Tibial artery (tissue), 4 donors: ENCODE data around the gene SLC44A5.

Experiments
- DNase-seq, 2 donors: peaks; one replicate each; pipeline ENCODE4 v3.0.0-alpha.2; 2019
- H3K27ac ChIP-seq, 2 donors: fragments of 200-600 bp; sonication (generic) in 1 of 2; 1 replicate in 1 of 2; 2 replicates in 1 of 2; pipeline ENCODE4 v1.5.1; 2018 to 2019; ENCODE audit warnings: mild to moderate bottlenecking in 1 of 2
- H3K27me3 ChIP-seq, 2 donors: fragments of 200-600 bp; sonication (generic) in 1 of 2; one replicate each; pipeline versions ENCODE4 v1.5.1 to v1.6.0; 2016 to 2019
- H3K36me3 ChIP-seq, 3 donors: fragments of 200-600 bp; sonication (generic) in 2 of 3; one replicate each; pipeline ENCODE4 v1.5.1; 2016 to 2019; ENCODE audit warnings: mild to moderate bottlenecking in 2 of 3
- H3K4me1 ChIP-seq, 4 donors: fragments of 200-600 bp; sonication (generic) in 2 of 4; 1 replicate in 3 of 4; 2 replicates in 1 of 4; pipeline ENCODE4 v1.5.1; 2016 to 2019
- H3K4me3 ChIP-seq, 2 donors: fragments of 200-600 bp; sonication (generic) in 1 of 2; 1 replicate in 1 of 2; 2 replicates in 1 of 2; pipeline ENCODE4 v1.5.1; 2018 to 2019; ENCODE audit warnings: mild to moderate bottlenecking in 2 of 2
- H3K9me3 ChIP-seq, 3 donors: fragments of 200-600 bp; sonication (generic) in 1 of 3; one replicate each; pipeline ENCODE4 v1.5.1; 2016 to 2019
- intact Hi-C: fragments of 100-400 bp; cut with DNase I; formaldehyde crosslinking; loops from one replicate; pipeline ENCODE4 v1.15.0; 2023; ENCODE audit warnings: low total_unique reads
- TF ChIP-seq, protein P1 (sequence below), 2 experiments: fragments of 200-600 bp in 1 of 2; fragments of 450-650 bp in 1 of 2; IDR thresholded peaks; one replicate each; pipeline ENCODE4 v1.5.1; 2017 to 2019; ENCODE audit warnings: antibody characterized with exemption in 2 of 2, mild to moderate bottlenecking in 1 of 2, moderate library complexity in 1 of 2

Gene SLC44A5

DNA sequence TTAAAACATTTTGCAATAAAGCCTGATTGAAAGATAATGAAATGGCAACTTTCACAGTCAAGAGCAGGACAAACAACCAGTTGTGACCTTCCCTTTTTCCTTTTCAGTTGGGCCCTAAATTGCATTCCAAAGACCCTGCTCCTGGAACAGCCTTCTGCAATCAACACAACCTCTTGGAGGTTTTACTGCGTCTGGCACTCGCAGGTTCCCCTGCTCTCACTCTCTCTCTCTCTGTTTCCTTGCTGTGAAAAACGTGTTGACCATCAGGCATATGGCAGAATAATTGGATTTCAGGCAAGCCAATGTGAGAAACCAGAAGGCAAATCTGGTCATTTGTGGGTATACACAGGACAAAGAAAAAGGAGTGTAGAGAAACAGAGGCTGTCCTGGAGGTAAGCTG lies 23.2 kb downstream of the SLC44A5 start:
- TF ChIP-seq, protein P1, sequence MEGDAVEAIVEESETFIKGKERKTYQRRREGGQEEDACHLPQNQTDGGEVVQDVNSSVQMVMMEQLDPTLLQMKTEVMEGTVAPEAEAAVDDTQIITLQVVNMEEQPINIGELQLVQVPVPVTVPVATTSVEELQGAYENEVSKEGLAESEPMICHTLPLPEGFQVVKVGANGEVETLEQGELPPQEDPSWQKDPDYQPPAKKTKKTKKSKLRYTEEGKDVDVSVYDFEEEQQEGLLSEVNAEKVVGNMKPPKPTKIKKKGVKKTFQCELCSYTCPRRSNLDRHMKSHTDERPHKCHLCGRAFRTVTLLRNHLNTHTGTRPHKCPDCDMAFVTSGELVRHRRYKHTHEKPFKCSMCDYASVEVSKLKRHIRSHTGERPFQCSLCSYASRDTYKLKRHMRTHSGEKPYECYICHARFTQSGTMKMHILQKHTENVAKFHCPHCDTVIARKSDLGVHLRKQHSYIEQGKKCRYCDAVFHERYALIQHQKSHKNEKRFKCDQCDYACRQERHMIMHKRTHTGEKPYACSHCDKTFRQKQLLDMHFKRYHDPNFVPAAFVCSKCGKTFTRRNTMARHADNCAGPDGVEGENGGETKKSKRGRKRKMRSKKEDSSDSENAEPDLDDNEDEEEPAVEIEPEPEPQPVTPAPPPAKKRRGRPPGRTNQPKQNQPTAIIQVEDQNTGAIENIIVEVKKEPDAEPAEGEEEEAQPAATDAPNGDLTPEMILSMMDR (IDR thresholded peaks at IDR 0.05), result no peak
- Histone ChIP-seq H3K4me3 (no peak overlapping the region), H3K4me1 (no peaks in the 10 kb centered on the region), H3K9me3 (no peaks in the 10 kb centered on the region), H3K27ac (no peak overlapping the region), H3K27me3 (no peaks in the 10 kb centered on the region), H3K36me3 (no peaks in the 10 kb centered on the region)
- intact Hi-C loops, result no loop called here
- no peak for DNase-seq

DNA sequence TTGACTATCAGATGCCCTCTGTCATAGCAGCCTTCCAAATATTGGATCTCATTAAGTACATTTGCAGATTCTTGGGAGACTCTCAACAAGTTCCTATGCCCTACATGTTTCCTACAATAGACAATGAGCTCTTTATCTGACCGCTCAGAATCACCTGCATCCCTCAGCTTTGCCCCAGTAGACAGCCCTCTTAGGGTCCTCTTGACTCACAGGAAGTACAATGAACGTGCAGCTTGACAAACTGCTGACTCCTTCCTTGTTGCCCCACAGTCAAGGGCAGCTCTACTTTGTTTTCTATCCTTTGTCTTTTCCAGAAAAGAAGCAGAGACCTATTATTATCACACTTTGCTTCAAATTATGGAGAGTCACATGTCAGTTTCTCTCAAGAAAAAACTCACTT lies 27.6 kb downstream of the SLC44A5 start:
- Histone ChIP-seq H3K9me3 (no peaks in the 10 kb centered on the region), H3K27ac (no peak overlapping the region), H3K4me1 (no peaks in the 10 kb centered on the region), H3K4me3 (no peak overlapping the region), H3K36me3 (no peaks in the 10 kb centered on the region), H3K27me3 (no peaks in the 10 kb centered on the region)
- no peak for DNase-seq
- intact Hi-C loops, result no loop called here
- TF ChIP-seq, protein P1 (IDR thresholded peaks at IDR 0.05), result no peak

DNA sequence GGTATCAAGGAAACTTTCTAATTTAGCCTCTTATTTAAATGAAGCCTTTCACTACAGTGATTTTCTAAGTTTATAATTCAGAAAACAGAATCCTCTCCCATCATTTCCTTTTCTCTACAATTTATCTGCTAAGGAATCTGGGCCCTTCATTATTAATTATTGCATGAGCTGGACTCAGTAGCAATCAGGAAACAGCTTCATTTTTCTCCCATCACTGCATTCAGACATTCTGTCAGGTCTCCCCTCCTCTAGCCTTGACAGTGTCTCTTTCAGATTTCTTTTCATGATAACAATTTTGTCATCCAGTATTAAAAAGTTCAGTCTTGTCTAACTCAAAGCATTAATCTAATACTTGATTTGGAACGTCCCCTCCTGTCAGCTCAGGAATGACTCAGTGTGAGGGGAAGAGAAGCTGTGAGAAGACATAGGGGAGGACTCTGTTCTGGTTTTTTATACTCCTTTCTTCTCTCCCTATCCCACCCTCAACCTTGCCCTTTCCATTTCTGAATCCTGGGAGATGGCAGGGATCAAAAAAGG lies 28.1 kb downstream of the SLC44A5 start:
- Histone ChIP-seq H3K4me1 (no peaks in the 10 kb centered on the region), H3K9me3 (no peaks in the 10 kb centered on the region), H3K36me3 (no peaks in the 10 kb centered on the region), H3K4me3 (no peak overlapping the region), H3K27me3 (no peaks in the 10 kb centered on the region), H3K27ac (no peak overlapping the region)
- DNase-seq, result no peak
- intact Hi-C loops, result no loop called here
- TF ChIP-seq, protein P1 (IDR thresholded peaks at IDR 0.05), result no peak

DNA sequence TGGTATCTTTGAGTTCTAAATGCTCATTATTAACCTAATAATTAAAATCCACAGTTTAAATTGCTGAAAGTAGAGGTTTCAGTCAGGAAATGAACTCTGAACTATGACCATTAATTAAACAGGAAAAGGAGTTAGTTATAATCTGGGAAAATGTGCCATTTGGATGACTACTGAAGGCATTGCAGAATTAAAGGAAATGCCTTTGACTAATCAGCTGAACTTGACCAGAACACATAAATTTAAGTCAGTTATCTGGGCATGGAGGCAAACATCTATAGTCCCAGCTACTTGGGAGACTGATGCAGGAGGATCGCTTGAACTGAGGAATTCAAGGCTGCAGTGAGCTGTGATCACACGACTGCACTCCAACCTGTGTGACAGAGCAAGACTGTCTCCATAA lies 31.9 kb downstream of the SLC44A5 start:
- H3K27me3 ChIP-seq, result no peaks in the 10 kb centered on the region
- TF ChIP-seq, protein P1 (IDR thresholded peaks at IDR 0.05), result no peak
- no peak for DNase-seq
- no peaks in the 10 kb centered on the region for H3K4me1 ChIP-seq
- intact Hi-C loops, result no loop called here
- H3K36me3 ChIP-seq, result no peaks in the 10 kb centered on the region
- no peak overlapping the region for H3K4me3 ChIP-seq
- no peak overlapping the region for H3K27ac ChIP-seq
- no peaks in the 10 kb centered on the region for H3K9me3 ChIP-seq

DNA sequence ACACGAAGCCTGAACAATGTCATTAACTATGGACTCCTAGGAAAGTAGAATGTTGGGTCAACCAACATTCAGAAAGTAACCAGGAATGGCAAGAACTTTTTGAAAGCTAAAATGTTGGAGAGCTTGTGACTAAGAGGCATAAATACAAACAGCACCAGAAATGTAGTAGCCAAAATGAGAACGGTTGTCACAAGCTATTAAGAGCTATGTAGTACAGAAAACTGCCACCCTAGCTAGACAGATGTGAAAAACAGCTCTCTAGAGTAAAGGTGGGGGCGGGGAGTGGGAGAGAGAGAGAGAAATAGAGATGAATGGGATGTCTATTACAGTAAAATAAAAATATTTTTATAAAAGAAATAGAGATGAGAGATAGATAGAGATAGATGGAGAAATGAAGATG lies 35.1 kb downstream of the SLC44A5 start:
- no peaks in the 10 kb centered on the region for H3K27me3 ChIP-seq
- H3K36me3 ChIP-seq, result no peaks in the 10 kb centered on the region
- H3K27ac ChIP-seq, result no peak overlapping the region
- no peaks in the 10 kb centered on the region for H3K9me3 ChIP-seq
- no peak overlapping the region for H3K4me3 ChIP-seq
- TF ChIP-seq, protein P1 (IDR thresholded peaks at IDR 0.05), result no peak
- no peaks in the 10 kb centered on the region for H3K4me1 ChIP-seq
- DNase-seq, result no peak
- intact Hi-C loops, result no loop called here

DNA sequence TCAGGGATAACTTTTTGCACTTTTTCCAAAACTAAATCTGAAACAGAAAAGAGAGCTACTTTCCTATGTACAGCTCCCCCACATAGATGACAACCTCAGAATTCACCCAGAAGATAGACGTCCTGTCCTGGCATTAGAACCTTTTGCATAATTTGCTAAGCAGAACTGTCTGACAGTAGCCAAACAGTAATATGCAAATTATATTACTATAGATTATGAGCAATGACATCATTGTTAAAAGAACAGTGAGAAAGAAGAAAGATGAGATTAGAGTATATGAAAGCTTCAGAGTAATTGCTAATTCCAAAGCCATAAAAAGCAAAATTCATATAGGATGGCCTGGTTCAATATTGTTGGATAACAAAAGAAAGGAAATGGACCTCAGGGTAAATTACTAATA lies 43.7 kb downstream of the SLC44A5 start:
- Histone ChIP-seq H3K27ac (no peak overlapping the region), H3K27me3 (no peaks in the 10 kb centered on the region), H3K4me3 (no peak overlapping the region), H3K9me3 (no peaks in the 10 kb centered on the region), H3K4me1 (no peaks in the 10 kb centered on the region), H3K36me3 (no peaks in the 10 kb centered on the region)
- TF ChIP-seq, protein P1 (IDR thresholded peaks at IDR 0.05), result no peak
- intact Hi-C loops, result no loop called here
- DNase-seq, result no peak
